Ishikawa (cell line): Measurements from ENCODE around the gene CCDC97.

ENCODE experiments used
- CEBPB ChIP-seq: IDR thresholded peaks from 2 replicates; pipeline ENCODE4 v1.6.1; 2012
- CREB1 ChIP-seq: IDR thresholded peaks from 2 replicates; pipeline ENCODE4 v1.6.1; 2012; ENCODE audit warnings: low read depth
- EGR1 ChIP-seq: IDR thresholded peaks from 2 replicates; pipeline ENCODE4 v1.6.1; 2012
- EP300 ChIP-seq: IDR thresholded peaks from 2 replicates; pipeline ENCODE4 v1.6.1; 2012; ENCODE audit warnings: borderline replicate concordance
- FOXM1 ChIP-seq: IDR thresholded peaks from 2 replicates; pipeline ENCODE4 v1.6.1; 2012; ENCODE audit warnings: low read depth, borderline replicate concordance
- NFIC ChIP-seq: IDR thresholded peaks from 2 replicates; pipeline ENCODE4 v1.6.1; 2012
- RAD21 ChIP-seq: IDR thresholded peaks from 2 replicates; pipeline ENCODE4 v1.6.1; 2012; ENCODE audit warnings: low read depth
- TAF1 ChIP-seq: IDR thresholded peaks from 2 replicates; pipeline ENCODE4 v1.6.1; 2012; ENCODE audit warnings: low read depth, mild to moderate bottlenecking
- TCF12 ChIP-seq: IDR thresholded peaks from 2 replicates; pipeline ENCODE4 v1.6.1; 2012; ENCODE audit warnings: low read depth
- TEAD4 ChIP-seq: IDR thresholded peaks from 2 replicates; pipeline ENCODE4 v1.6.1; 2012
- YY1 ChIP-seq: IDR thresholded peaks from 2 replicates; pipeline ENCODE4 v1.6.1; 2012; ENCODE audit warnings: low read depth
- ZBTB7A ChIP-seq: IDR thresholded peaks from 2 replicates; pipeline ENCODE4 v1.6.1; 2012; ENCODE audit warnings: low read depth
- TF ChIP-seq, protein P1 (sequence below): IDR thresholded peaks from 2 replicates; pipeline ENCODE4 v1.6.1; 2012; ENCODE audit warnings: low read depth, mild to moderate bottlenecking
- TF ChIP-seq, protein P2 (sequence below): IDR thresholded peaks from 2 replicates; pipeline ENCODE4 v1.6.1; 2012
- TF ChIP-seq, protein P3 (sequence below): IDR thresholded peaks from 2 replicates; pipeline ENCODE4 v1.6.1; 2012

CCDC97 gene

DNA sequence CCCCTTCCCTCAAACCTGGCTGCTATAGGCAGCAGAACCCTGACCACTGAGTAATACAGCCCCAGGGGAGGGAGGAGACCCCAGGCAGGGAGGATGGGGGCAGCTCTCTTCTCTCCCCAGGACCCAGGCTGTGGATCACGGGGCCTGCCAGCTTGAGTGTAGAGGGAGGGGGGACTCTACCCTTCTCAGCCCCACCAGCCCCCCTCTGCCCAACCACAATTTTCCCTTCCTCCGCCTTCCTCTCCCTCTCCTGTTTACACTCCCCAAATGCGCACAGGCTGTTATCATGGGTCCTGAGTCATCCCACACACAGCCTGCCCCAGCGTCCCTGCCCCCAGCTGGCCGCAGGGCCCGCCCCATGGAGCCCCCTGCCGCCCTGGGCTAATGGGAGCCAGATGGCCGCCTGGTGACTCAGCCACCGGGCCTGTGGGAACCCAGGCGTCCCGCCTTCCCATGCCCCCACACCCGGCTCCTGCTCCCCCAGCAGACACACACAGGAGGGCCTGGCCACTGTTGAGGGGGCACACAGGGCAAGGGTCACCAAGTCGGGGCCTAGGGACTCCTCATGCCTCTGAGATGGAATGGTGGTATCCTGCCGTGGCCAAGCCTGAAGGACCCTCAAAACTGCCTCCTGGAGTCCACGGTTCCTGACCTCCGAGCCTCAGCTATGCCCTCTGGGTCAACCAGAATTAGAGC, 13.6 kb downstream of the CCDC97 start:
- TF ChIP-seq, protein P1, sequence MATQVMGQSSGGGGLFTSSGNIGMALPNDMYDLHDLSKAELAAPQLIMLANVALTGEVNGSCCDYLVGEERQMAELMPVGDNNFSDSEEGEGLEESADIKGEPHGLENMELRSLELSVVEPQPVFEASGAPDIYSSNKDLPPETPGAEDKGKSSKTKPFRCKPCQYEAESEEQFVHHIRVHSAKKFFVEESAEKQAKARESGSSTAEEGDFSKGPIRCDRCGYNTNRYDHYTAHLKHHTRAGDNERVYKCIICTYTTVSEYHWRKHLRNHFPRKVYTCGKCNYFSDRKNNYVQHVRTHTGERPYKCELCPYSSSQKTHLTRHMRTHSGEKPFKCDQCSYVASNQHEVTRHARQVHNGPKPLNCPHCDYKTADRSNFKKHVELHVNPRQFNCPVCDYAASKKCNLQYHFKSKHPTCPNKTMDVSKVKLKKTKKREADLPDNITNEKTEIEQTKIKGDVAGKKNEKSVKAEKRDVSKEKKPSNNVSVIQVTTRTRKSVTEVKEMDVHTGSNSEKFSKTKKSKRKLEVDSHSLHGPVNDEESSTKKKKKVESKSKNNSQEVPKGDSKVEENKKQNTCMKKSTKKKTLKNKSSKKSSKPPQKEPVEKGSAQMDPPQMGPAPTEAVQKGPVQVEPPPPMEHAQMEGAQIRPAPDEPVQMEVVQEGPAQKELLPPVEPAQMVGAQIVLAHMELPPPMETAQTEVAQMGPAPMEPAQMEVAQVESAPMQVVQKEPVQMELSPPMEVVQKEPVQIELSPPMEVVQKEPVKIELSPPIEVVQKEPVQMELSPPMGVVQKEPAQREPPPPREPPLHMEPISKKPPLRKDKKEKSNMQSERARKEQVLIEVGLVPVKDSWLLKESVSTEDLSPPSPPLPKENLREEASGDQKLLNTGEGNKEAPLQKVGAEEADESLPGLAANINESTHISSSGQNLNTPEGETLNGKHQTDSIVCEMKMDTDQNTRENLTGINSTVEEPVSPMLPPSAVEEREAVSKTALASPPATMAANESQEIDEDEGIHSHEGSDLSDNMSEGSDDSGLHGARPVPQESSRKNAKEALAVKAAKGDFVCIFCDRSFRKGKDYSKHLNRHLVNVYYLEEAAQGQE: no peak

DNA sequence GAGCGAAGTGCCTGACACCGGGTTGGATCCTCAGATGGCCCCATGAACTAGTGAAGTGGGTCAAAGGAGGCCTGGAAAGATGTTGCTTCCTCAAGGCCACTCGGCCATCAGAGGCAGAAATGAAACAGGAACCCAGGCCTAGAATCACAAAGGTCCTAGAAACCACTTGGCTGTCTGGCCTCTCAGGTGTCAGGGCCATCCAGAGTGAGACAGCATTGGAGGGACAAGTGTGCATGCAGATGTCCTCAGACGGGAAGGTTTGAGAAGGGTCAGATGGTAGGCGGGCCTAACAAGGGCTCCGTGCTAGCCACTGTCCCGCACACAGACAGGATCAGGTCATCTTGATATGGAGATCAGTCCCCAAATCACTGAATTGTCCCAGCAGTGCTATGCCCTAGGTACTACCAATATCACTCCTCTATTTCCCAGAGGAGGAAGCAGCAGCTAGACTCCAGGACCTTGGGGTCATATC, 14.3 kb downstream of the CCDC97 start:
- TF ChIP-seq YY1: no peak
- no peak for TF ChIP-seq TCF12
- TF ChIP-seq TEAD4: no peak
- TF ChIP-seq EGR1: no peak
- TF ChIP-seq ZBTB7A: no peak
- no peak for TF ChIP-seq TAF1
- TF ChIP-seq CEBPB: no peak
- no peak for TF ChIP-seq EP300
- TF ChIP-seq, protein P2, sequence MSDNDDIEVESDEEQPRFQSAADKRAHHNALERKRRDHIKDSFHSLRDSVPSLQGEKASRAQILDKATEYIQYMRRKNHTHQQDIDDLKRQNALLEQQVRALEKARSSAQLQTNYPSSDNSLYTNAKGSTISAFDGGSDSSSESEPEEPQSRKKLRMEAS: no peak
- no peak for TF ChIP-seq RAD21
- TF ChIP-seq, protein P1: no peak
- no peak for TF ChIP-seq CREB1
- TF ChIP-seq NFIC: no peak
- no peak for TF ChIP-seq FOXM1
- TF ChIP-seq, protein P3, sequence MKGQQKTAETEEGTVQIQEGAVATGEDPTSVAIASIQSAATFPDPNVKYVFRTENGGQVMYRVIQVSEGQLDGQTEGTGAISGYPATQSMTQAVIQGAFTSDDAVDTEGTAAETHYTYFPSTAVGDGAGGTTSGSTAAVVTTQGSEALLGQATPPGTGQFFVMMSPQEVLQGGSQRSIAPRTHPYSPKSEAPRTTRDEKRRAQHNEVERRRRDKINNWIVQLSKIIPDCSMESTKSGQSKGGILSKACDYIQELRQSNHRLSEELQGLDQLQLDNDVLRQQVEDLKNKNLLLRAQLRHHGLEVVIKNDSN: no peak

DNA sequence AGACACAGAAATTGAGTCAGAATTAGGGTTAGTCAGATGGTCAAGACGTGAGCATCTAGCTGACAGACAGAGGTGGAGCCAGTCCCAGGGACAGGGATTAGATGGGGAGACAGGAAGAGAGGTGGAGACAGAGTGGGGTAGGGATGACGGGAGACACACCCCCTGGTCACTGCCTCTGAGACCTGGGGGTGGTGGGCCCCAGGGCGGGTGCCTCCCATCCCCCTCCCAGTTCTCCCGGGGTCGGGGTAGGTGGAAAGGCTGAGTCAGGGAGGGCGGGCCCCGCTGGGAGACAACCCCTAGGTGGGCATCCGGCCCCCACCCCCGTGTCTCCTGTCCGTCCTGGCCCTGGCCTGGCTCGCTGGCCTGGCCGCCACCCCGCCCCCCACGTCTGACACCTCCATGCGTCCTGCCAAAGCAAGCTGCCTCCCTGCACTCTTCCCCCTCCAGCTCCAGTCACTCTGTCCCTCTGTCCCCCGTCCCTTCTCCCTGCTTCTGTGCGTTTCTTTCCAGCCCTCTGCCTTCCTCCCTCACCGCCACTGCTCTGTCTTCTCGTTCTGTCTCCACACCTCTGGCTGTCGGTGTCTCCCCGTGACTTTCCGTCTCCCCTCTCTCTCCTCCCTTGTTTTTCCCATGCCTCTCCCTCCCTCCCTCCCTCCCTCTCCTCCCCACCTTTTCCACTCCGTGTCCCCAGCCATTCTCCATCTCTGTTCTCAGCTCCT, 15.1 kb downstream of the CCDC97 start:
- no peak for TF ChIP-seq EP300
- TF ChIP-seq, protein P1: no peak
- TF ChIP-seq, protein P3: no peak
- no peak for TF ChIP-seq FOXM1
- no peak for TF ChIP-seq ZBTB7A
- TF ChIP-seq, protein P2: no peak
- no peak for TF ChIP-seq TAF1
- no peak for TF ChIP-seq NFIC
- no peak for TF ChIP-seq TEAD4

DNA sequence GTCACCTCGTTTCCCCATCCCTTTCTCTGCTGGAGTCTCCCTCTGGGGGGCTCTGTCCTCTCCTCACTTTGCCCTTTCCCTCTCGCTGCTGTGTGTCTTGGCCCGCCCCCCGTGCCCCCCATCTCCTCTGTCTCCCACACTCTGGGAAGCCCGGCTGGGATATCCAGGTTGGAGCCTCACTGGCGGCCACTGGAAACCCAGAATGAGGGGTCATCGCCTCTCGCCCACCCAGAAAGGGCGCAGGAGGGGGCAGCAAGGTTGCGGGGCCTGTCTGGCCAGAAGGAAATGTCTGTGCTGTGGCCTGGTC, 15.6 kb downstream of the CCDC97 start:
- TF ChIP-seq EP300: no peak
- TF ChIP-seq CEBPB: no peak
- no peak for TF ChIP-seq FOXM1
- TF ChIP-seq TAF1: no peak
- no peak for TF ChIP-seq TEAD4
- TF ChIP-seq CREB1: no peak
- TF ChIP-seq, protein P3: no peak
